A673 (cell line): ENCODE results near the gene SH3BP2.

Experiments
- CTCF ChIP-seq: fragments of 300-800, 200-600 bp; sonication (generic); conservative IDR thresholded peaks from 2 replicates; pipeline ENCODE4 v1.5.1; 2017; ENCODE audit warnings: low read depth, mild to moderate bottlenecking, antibody characterized with exemption, low read length, moderate library complexity, mixed read lengths
- EZH2 ChIP-seq: fragments of 200-600 bp; sonication (generic); IDR thresholded peaks from 2 replicates; pipeline ENCODE4 v1.6.1; 2017; ENCODE audit warnings: borderline replicate concordance, low read depth, mild to moderate bottlenecking, mixed read lengths, antibody characterized with exemption, low read length; ENCODE audit not compliant: poor library complexity, severe bottlenecking

DNA sequence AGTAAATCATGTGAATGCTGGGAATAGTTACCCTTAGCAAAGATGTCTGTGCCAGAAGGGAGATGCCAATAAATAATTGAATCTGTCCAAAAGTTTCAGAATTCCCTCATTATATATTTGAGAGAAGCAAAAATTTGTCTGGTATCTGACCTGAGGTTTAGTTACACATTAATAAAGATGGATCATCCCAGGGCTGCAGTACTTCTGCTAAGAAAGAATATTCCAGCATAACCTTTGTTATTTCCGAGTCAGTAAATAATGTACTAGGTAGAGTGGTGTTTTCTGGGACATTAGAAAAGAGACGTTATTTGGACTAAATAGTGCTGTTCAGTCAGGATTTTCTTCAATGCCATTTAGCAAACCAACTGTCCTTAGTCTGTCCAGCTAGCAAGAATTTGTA lies 77.2 kb downstream of the SH3BP2 start:
- TF ChIP-seq CTCF, result no peak
- TF ChIP-seq EZH2, result no peak
